HG02981 (cell line): ENCODE results near the gene IQSEC1.

Source experiments
- ATAC-seq: cut with Tn5 transposase; IDR thresholded peaks from one replicate; pipeline ENCODE4 v1.9.1; 2021; ENCODE audit warnings: mild to moderate bottlenecking, moderate library complexity; ENCODE audit not compliant: unreplicated experiment

The IQSEC1 gene

DNA sequence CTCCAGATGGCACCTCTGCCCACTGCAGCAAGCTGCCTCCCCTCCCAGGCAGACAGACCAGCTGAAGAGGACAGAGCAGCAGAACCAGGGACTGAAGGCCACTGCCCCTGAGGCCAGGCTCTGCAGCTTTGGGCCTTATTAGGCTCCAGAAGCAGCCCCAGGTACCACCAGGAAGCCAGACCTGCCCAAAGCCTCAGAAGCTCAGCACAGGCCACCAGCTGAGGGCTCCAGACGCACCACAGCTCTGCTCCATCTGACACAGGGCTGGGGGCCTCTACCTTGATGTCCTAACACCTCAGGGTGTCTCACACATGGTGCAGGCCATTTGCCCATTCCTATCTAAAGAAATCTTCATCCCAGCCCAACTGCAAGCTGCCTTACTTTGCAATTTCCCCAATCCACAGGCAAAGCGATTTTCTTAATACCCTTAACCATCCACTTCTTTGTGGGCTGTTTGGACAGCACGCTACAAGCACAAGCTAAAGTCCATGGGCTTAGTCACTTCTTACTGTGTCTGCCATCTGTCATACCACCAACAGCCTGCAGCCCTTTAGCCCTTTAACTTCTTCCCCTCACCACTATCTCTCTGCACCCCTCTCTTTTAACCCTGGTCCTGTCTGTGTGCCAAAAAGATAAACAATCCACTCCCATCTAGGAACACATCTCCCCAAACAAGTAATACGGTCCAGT lies 112.1 kb downstream of the IQSEC1 start:
- no peak for ATAC-seq

DNA sequence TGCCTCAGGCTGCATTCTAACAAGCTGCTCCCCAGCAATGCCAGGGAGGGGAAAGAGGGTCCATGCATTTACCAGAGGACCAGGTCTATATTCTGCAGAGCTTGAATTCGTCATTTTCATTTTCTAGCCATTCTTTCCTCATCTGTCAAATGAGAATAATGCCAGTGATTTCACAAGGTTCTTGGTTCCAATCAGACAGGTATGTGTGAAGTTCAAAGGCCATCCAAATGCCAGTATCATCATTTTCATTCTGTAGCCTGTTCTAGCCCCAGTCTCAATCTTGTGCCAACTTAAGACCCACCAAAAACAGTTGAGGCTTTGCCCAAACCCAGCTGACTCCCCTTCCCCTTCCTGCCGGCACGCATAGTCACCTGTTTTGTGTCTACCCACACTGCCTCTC lies 112.7 kb downstream of the IQSEC1 start:
- no peak for ATAC-seq

- no peak for ATAC-seq
These were observed 113.3 kb downstream of the IQSEC1 start for GRCh38 chr3:12959838-12960378.

- ATAC-seq, result no peak
These were observed 113.8 kb downstream of the IQSEC1 start for GRCh38 chr3:12959410-12959809.

DNA sequence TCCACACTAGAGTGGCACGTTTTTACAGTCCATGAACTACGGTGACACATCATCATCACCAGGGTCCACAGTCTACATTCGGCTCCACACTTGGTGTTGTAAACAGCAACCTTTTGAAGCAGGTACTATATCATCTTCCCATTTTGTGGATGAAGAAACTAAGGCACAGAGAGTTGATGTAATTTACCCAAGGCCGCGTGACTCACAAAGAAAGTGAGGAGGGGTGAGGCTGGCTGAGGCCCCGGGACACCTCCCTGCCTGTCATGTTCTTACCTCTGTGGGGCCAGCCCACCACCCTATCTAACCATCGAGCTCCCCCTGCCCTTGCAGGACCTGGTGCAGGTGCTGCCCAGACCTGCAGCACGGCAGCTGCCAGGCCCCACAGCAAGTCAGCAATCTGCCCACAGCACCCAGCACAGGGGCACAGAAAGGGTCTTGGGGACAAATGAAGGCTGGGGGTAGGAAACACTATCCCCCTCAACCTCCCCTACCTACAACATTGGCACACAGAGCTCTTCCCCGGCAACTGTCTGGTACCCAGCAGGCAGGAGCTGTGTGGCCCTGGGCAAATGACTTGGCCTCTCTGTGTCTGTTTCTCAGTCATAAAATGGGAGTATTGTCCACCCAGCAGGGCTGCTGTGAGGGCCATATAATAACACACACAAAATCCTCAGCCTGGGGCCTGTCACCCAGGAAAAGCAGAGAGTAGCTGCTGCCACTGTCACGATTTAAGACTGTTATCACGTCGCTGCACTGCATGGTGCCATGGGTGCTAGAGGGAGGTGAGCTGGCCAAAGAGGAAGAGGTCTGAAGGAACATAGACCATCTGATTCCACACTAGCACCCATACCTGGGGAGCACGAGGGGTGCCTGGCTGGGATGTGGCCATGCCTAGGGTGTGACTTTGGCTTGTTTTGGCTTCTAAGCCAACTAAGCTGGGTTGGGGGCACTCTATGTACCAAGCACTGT lies 115.1 kb downstream of the IQSEC1 start:
- no peak for ATAC-seq

- no peak for ATAC-seq
These were observed 115.9 kb downstream of the IQSEC1 start for GRCh38 chr3:12957339-12957738.

DNA sequence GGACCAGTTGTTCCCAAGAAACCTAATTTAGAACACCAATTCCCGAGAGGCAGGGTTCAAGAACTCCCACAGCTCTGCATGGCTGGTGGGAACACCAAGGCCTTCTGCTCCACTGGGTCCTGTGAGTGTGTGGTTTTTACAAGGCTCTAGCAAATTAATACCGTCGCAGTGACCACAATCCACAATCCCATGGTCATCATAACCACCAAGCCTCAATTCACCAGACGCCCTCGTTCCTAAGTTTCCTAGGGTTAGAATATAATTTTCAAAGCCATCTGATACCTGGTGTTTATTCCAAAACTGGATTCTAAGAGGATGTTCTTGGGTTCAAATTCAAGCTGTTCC lies 116.9 kb downstream of the IQSEC1 start:
- ATAC-seq, result no peak

- no peak for ATAC-seq
These were observed 117.4 kb downstream of the IQSEC1 start for GRCh38 chr3:12955651-12956315.

GRCh38 chr3:12954891-12955650 lies 118.2 kb downstream of the IQSEC1 start:
- ATAC-seq, result peak; percentile 48

- ATAC-seq, result no peak
These were observed 119.0 kb downstream of the IQSEC1 start for GRCh38 chr3:12954180-12954579.

DNA sequence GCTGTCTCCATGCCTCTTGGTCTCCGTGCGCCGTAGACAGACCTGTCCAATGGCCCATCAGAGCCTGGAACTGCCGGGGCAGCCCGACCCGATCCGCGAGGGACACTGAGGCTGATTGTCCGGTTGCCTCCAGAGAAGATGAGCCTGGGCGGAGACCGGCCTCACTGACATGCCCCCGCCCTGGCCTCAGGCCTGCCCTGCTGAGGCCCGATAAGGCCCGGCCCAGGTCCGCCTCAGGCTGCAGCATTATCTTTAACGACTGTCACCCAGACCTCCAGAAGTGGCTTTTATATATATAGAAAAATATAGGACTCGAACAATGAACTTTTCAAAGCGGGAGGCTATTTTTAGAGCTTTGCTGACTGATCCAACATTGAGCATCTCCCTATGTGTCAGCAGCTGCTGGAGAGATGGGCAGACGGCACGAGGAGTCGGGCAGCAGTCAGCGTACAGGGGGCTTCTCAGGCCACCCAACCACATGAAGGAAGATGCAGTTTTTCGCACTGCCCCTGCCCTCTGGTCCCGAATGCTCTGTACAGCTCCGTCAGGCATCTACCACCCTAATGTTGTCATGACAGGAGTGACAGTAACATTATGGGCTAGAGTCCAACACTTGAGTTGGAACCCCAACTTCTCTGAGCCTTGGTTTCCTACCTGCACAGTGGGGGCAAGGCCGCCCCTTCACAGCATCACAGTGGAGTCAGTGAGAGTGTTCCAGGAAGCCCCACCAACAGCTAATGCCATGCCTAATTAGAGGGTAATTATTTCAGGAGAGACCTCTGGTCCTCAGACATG lies 119.8 kb downstream of the IQSEC1 start:
- no peak for ATAC-seq

DNA sequence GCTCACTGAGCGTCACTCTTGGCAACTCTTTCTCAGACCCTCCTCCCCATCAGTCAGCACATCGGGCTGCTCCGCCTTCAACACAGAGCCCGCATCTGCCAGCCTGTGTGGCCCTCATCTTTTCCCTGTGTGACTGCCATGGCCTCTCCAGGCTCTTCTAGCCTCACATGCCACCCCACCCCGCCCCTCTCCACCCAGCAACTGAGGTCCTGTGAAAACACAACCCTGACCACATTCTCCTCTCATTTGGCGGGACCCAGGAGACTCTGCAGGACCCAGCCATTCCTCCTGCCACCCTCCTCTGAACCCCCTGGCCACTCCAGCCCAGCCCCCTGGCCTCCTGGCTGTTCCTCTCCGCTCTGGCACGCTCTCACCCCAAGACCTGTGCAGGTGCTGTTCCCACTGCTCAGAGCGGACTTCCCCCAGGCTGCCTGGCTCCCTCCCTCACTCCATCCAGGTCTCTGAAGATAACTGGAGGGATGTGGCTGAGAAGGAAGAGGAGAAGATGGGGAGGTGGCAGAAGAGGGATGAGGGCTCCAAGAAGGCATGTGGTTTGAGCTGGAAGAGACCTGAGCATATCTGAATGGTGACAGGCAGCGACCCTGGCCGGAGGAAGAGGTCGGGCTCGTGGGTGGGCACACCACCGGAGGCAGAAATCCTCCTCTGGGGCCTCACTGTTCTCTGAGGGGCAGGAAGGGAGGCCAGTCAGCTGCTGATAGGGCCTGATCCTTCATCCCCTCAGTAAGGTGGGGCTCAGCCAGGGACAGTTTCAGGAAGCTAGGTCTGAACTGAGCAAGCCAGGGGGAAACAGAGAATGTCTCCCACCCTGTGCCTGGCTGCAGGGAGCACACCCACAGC lies 120.7 kb downstream of the IQSEC1 start:
- no peak for ATAC-seq

GRCh38 chr3:12948891-12949711 lies 124.1 kb downstream of the IQSEC1 start:
- peak; percentile 76 for ATAC-seq

- ATAC-seq, result no peak
These were observed 124.9 kb downstream of the IQSEC1 start for GRCh38 chr3:12948371-12948770.

DNA sequence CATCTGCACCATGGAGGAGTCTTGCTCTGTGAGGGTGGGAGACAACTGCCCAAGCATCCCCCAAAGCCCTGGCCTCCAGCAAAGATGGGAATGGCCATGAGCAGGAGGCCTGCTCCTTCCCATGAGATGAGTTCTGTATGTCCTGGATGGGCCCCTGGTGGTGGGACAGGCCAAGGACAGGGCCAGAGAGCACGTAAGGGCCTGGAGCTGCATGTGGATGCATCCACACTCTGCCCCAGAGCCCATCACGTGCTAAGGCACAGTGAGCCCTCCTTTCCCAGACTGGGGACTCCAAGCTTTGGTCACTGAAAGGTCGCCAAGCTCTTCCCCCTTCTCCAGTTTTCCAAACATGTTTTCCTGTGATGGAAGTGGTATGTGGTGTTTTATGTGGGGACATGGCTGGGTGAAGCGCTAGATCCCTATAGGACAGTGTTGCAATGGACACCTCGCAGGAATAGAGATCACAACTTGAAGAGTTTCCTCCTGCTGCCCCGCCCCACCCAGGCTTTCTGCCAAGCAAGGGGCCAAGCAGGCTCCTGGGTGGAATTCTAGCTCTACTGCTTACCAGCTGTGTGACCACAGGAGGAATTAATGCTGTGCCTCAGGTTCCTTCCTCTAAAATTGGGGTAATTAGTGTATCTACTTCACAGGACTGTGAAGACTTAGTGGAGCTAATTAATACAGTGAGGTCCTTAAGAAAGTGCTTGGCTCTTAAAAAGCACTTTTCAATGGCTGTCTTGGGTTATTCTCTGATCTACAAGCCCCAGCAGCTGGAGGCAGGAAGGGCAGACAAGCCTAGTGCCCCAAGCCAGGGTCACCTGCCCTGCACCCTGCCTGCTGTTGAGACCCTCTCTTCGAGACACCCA lies 125.5 kb downstream of the IQSEC1 start:
- ATAC-seq, result no peak

DNA sequence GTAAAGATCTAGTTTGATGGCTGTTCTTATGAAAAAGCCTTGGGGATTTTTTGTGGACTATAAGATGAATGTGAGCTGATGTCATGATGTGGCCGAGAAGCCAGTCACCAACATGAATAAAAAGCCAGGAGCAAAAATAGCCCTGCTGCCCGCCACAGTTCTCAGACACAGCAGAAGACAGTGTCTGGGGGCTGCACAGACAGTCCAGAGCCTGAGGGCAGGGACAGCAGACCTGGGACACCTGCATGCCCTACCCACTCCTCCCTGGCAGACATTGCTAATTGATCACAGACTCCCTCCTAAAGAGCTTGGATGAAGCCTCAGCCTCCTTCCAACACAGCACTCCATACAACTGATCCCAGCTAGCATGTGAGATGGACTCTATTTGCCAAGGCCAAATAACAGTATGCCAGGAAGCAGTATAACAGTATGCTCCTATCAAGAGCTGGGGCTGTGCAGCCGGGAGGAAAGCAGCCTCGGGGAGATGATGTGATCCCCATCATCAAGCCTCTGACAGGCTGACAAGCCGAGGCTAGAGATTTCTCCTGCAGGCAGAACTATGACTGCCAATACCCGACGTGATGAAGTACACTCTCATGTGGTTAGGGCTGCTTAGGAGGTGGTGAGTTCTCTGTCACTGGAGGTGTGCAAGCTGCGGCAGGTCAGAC lies 126.4 kb downstream of the IQSEC1 start:
- ATAC-seq, result no peak

DNA sequence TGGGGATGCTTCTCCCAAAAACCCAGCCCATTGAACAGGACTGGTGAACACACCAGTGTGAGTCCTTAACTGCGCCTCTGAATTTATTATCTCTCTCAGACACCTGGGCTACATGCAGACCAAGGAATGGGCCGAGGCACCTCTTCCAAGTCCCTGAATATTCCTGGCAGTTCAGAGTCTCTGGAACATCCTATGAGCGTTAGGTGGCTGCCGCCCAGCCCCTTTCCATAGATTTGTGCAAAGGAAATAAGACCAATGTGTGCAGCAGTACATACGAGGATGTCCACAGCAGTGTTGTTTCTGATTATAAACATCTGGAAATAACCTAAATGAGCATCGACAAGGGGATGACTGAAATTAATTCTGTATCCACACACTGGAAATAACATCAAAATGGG lies 127.0 kb downstream of the IQSEC1 start:
- no peak for ATAC-seq
